GM18858 (cell line): ENCODE measurements around the gene CD82.
A peak's percentile ranks its signal among the peaks of the same experiment; 100 is the strongest.

Experiments
- ATAC-seq: cut with Tn5 transposase; IDR thresholded peaks from one replicate; pipeline ENCODE4 v1.9.1; 2021; ENCODE audit not compliant: unreplicated experiment

The CD82 gene

DNA sequence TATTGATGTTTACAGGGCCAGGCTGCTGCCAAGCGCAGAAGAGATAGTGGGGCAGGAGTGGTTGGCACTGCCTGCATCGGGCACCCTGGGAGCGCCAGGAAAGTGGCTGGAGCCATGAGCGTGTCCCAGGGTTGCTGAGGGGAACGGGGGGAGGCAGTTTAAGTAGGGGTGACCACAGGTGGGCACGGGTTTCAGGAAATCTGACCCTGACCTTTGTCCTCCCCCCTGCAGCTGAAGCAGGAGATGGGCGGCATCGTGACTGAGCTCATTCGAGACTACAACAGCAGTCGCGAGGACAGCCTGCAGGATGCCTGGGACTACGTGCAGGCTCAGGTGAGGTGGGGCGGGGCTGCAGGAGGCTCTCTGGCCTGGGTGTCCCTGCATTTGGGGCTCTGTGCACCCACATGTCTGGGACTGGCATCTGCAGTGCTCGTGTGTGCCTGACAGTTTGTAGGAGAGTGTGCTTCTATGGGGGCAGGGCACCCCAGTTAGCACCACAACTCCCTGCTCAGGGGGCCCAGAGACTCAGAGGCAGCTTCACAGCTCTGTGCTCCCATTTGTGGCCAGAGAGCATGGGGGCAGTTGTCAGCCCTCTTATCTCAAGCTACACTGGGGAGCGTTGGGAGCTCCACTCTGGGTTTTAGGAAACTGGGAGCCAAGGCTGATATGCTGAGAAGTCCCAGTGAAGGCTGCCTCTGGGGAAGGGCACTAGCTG is 49.7 kb downstream of the CD82 start:
- ATAC-seq, result no peak

DNA sequence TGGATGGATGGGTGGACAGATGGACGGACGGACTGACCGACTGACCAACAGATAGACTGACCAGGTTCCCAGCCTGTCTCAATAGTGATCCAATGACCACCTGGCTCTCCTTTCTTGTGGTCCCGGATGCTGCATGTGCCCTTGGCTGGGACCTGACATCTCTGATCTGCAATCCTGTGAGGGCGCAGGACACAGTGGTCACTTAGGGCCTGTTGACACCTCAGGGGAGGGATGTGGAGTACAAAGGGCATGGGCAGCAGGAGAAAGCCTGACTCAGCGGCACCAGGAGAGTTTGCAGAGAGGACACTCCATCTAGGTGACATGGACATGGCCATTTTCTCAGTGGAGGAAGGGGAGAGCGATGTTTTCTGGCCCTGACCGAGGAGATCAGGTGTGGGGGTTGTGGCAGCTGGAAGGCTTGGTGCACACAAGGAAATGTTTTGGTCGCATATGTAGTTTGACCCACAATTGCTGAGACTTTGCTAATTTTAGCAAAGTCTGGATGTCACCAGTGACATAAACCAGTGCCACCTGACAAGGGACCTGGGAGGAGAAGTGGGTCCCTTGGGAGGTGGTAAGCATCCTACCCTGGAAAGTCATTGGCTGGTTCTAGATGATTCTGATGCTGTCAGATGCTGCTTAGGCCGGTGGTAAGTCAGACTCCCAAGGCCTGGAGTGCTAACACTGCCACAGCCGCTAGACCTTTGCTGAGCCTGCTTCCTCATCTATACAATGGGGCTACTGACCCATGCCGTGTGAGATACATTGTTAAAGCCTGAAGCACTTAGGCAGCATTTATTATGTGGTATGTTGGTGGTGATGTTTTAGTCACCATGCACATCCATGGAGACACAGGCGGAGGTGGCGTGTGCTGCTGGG is 50.7 kb downstream of the CD82 start:
- no peak for ATAC-seq

DNA sequence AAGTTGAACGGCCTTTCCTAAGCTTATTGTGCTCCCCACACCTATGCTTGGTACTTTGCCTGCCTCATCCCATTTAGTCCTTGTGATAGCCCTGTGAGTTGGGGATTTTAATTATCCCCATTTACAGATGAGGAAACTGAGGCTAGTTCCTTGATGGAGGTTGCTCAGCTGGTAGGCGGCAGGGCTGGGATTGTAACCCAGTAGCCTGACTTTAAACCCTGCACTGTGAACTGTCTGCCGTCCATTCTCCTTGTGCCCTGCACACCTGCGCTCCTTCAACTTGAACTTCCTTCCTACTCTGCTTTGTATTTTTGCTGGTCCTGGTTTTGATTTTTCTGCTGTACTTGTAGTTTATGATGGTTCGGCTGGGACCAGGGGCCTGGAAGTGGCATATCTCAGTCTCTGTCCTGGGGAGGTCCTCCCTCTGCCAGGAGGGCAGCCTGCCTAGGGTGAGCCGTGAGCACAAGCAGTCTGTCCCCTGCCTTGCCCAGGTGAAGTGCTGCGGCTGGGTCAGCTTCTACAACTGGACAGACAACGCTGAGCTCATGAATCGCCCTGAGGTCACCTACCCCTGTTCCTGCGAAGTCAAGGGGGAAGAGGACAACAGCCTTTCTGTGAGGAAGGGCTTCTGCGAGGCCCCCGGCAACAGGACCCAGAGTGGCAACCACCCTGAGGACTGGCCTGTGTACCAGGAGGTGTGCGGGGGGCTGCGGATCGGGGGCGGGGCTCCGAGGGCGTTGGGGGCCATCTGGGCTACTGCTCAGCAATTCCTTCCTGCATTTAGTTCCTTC is 52.4 kb downstream of the CD82 start:
- no peak for ATAC-seq

DNA sequence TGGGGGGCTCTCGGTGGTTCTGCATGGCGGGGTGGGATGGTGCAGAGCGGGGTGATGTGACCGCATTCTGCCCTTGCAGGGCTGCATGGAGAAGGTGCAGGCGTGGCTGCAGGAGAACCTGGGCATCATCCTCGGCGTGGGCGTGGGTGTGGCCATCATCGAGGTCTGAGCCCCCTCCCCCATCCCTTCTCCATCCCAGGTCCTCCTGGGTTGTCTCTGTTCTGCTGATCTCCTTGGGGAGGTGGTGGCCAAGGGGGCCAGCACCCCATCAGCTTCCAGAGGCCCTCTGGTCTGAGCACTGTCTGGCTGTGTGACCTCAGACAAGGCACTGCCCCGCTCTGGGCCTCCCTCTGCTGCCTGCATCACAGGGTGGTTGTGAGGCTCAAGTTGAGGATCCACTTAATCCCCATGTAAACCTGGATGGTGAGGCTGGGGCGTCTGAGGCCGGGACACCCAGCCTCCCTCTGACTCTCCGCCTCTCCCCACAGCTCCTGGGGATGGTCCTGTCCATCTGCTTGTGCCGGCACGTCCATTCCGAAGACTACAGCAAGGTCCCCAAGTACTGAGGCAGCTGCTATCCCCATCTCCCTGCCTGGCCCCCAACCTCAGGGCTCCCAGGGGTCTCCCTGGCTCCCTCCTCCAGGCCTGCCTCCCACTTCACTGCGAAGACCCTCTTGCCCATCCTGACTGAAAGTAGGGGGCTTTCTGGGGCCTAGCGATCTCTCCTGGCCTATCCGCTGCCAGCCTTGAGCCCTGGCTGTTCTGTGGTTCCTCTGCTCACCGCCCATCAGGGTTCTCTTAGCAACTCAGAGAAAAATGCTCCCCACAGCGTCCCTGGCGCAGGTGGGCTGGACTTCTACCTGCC is 53.3 kb downstream of the CD82 start:
- ATAC-seq, result no peak

DNA sequence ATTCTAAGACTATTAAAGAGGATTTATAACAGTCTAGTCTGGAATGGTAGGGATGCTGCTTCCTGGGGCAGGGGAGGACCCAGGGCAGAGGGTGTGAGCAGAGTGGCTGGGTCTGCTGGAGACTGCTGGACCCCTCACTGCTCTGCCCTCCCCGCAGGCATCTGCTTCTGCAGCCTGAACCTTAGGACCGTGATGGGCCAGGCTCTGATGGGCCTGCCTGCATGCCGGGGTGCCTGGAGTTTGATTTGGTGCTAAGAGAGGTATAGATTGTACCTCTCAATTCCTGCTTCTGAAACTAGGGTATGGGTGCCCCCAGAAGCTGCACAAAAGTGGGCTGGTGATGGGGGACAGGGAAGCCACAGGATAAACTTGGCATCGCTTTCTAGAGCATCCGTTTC is 54.9 kb downstream of the CD82 start:
- no peak for ATAC-seq

DNA sequence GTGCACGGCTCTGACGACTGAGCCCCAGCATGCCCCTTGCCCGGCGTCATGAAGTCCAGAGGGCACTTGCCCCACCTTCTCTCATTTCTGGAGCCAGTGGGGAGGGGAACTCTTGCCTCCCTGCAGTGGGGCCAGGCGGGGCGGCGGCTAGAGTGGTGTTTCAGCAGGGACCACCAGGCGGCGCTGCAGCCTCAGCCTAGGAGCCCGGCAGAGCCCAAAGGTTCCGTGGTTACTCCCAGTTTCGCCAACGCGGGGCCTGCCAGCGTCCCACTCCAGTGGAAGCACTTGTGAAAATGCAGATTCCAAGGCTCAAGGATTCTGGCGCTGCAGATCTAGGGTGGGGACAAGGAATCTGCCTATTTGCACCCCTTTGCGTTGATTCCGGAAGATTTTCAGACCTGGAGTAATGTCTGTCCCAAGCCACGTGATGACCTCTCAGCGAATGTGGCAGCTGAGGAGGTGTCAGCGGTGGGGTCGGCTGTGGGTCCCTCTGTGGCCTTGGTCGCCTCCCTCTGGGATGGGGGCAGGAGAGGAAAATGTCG is 55.7 kb downstream of the CD82 start:
- no peak for ATAC-seq

DNA sequence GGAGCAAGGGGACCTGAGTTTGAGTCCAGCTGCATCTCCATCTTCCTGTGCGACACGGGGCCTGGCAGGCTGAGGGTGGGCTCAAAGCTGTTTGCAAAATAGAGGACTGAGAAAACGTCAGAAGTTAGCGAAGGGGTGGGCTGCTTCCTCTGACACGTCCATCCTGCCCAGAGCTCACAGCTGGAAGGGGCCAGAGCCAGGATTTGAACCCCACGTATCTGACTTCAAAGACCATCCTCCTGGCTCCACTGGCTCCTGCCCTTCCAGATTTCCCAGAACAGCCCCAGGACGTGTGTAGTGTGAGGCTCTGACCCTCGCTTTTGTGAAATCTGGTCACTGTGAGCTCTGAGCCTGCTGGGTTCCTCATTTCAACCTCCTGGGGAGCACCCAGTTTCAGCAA is 56.3 kb downstream of the CD82 start:
- no peak for ATAC-seq

DNA sequence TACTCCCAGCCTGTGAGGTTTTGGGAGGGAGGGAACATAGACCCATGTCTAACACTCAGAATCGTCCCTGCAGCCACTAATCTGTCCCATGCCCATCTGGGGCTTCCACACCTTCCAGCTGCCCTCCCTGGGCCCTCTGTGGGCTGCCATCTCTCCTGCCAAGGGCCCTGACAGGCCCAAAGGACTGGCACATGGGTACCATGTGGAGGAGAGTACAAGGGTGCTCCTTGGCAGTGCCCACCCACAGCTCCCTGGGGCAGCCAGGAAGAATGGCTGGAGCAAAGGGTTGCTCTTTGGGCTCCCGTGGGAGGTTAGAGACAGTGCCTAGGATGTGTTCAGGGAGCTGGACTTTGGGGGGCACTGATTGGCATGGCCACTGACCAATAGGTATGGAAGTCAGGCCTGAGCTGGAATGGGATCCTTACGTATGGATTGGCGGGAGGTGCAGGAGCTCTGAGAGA is 56.8 kb downstream of the CD82 start:
- ATAC-seq, result no peak

DNA sequence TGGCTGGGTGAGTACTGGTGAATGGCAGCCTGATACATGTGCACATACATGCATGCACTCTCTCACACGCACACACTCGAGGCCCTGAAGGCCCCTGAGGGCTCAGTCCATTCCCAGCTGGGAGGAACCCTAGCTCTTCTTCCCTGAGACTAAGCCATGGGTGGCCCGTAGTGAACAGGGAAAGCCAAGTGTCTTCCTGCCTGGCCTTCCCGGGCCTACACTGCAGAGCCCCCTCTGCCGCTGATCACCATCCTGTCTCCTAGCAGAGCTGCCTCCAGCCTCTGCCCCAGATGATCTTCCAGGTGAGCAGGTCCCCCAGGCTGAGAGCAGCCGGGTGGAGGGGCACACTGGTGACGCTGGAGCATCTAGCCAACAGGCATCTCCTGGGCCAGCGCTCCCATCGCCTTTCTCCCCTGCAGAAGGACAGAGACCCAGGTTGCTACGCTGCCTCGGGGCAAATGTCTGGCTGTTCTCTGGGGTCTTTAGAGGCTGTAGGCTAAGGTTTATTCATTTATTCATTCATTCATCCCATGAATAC is 57.3 kb downstream of the CD82 start:
- no peak for ATAC-seq

DNA sequence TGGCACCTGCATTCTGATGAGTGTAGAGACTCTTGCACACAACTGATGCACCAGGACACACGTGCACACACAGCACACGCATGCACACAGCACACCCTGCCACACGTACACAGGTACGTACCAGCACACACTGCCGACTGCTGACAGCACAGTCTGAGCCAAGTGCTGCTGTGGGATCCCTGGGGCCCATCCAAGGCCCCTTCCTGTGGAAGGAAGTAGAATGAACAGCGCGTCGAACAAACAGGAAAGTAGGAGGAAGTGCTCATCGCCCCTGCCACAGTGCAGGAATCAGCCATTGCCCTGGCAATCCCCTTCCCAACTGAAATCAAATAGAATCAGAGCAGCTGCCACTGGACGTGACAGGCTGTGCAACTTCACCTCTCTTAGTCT is 57.9 kb downstream of the CD82 start:
- ATAC-seq, result no peak

DNA sequence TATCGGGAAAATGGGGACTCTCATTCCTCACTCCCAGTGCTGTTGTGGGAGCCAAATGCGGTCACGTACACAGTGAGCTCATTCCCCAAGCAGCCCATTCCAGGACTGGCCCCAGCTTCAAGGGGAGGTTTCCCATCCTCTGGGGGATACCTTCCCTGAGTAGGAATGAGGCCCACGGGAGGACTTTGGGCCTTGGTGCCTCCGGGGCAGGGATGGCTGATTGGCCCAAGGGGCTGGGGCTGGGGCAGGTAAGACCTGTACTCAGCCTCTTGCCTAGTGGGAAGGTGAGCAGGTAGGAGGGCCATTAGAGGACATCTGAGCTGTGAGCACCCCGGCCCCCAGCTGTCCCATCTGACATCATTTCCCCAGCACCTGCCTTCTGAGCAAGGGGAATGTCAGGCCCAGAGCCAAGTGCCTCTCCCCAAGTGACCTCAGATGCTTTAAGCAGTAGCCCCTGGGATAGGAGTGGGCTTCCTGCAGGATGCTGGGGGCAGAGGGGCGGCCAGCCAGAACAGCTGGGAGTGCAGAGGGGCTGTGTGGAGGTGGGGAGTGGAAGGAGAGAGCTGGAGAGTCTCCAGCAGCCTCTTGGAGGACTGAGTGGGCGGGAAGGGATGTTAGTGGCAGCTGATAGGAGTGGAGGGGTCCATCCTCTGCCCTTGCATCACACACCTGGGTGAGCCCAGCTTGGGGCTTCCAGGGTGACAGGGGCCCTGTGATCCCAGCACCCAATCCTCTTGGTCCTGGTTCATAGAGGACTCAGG is 58.4 kb downstream of the CD82 start:
- no peak for ATAC-seq

DNA sequence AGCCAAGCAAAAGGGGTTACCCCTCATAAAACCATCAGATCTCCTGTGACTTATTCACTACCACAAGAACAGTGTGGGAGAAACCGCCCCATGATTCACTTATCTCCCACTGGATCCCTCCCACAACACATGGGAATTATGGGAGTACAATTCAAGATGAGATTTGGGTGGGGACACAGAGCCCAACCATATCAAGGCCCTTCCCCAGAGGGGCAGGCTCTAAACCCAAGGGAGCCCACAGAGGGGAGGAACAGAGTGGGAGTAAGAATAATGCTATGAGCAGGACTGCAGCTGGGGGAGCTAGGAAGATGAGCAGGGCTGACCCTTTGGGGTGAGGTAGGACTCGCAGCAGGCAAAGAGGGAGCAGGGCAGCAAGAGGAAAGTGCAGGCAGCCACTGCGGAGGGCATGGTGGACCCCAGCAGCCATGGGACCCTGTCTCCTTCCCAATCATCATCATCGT is 59.3 kb downstream of the CD82 start:
- no peak for ATAC-seq

DNA sequence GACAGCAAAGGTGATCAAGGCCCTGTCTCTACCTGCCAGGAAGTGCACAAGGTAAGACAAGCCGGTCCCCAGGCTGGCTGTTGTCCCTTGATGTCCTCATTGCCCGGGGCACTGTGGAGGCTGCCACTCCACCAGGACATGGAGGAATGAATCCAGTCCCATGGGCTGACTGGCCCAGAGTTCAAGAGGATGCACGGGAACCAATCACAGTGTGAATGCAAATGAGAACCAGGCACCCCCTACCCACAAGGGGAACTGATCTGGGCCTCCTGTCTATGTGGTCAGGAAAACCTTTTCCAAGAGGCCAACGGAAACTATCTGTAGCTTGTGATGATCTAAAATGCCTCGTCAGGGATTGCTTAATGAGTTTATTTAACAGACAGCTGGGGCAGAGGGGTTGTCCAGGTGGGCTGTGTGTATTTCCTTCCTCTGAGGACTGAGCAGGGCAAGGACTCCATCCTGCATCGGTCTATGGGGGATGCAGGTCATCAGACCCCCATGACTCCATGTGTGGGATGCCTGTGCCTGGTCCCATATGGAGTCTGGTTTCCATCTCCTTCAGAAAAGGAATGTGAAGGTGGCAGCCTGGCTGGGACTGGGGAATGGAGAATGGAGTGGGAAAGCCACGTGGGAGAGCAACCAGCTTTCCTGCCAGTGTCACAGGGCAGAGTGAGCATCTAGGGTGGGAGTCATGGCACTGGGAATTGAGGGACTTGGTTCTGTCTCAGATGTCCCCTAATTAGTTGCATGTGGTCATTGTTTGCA is 60.5 kb downstream of the CD82 start:
- ATAC-seq, result no peak

DNA sequence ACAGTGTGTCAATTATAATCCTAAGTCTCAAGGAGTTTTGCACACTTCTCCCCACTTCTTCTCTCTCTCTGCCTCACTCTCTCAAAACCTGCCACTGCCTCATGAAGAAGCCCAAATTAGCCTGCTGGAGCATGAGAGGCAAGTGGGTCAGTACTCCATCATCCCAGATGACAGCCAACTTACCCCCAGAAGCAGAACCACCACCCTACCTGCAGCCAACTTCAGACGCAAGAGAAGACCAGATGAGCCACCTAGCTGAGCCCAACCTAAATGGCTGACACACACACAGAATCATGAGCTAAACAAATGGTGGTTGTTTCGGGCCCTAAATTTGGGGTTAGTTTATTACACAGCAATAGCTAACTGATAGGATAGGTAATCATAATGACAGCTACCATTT is 61.2 kb downstream of the CD82 start:
- ATAC-seq, result no peak

DNA sequence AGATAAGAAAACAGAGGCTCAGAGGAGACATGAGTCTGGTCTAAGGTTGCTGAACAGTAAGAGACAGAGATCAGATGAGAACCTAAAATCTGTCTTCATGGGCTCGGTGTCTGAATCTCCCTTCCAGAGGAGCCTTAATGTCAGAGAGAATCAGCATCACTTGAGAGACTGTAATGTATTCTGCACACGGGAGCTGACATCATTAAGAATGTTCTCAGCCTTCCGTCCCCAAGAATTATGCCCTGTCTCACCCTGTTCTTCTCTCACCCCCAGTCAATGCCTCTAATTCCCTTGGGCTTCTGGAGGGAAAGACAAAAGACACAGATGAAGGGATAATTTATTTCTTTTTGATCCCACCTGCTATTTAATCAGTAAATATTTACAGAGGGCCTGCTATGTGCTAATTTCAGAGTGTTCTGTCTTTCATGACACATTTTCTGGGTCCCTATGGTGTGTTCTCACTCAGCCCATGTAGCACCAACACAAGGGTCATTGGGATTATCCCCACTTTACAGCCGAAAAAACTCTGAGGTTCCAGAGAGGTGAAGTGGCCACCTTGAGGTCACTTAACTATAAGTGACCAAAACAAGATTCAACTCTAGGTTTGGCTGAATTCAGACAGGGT is 61.8 kb downstream of the CD82 start:
- ATAC-seq, result no peak

DNA sequence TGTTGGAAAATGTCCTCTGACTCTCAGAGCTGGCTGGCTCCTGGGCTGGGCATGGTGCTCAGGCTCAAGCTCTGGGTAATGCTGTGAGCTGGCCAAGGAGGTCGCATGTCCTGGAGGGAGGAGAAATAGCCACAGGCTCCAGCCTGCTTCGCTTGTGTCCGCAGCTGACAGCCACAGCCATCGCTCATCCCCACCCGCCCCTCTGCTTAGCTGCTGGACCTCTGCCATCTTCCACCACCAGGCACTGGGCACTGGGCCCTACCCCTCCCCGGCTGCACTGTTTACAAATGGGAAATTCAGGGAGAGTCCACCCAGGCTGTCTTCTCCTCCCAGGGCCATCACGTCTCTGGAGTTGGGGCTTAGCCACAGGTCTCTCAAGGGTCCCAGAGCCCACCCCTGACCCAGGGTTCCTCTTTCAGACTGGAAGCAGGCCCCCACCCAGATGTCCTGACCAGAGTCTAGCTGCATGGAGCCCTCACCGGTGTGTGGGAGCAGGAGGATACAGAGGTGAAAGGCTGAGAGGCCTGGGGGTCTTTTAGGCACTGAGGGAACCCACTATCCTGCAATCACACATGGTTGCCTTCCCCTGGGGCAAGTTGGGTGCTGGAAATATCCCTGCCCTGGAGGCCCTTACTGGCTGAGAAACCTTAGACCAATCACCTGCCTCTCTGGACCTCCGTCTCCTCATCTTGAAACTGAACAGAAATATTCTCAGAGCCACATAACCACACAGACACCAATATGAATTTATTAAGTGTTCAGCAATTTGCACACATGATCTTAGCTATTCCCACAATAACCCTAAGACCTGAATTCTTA is 62.7 kb downstream of the CD82 start:
- peak; percentile 77 for ATAC-seq
